ENCODE data around the gene CD48. TPM values are rescaled to one million over a fixed set of nuclear protein-coding genes. Genes with fewer than 3 reads are reported as not detected.

The CD48 gene
- total RNA-seq, 1 donor from 2014 or later: 26.3 TPM

DNA sequence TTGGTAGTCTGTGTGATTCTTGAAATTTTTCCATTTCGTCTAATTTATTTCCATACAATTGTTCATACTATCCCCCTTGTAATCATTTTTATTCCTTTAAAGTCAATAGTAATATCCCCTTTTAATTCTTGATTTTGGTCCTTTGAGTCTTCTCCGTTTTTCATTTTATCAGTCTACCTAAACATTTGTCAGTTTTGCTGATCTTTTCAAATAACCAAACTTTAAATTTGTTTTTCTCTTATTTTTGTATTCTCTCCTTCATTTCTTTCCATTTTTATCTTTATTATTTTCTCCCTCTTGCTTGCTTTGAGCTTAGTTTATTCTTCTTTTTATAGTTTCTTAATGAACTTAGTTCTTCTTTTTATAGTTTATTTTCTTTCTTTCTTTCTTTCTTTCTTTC is 43.7 kb downstream of the CD48 start:
- no peak for DNase-seq
- TF ChIP-seq CTCF (IDR thresholded peaks at IDR 0.05): no peak
- no peaks in the 10 kb centered on the region for H3K27me3 ChIP-seq (ENCODE audit: low read depth)
- no peak for ATAC-seq
- no peaks in the 10 kb centered on the region for H3K9me3 ChIP-seq
- intact Hi-C loops (cut with DNase I): no loop called here
- no peak overlapping the region for H3K4me3 ChIP-seq
- H3K36me3 ChIP-seq: no peaks in the 10 kb centered on the region
- H3K27ac ChIP-seq: no peak overlapping the region
- peaks cover 47% of the 10 kb centered on the region for H3K4me1 ChIP-seq

DNA sequence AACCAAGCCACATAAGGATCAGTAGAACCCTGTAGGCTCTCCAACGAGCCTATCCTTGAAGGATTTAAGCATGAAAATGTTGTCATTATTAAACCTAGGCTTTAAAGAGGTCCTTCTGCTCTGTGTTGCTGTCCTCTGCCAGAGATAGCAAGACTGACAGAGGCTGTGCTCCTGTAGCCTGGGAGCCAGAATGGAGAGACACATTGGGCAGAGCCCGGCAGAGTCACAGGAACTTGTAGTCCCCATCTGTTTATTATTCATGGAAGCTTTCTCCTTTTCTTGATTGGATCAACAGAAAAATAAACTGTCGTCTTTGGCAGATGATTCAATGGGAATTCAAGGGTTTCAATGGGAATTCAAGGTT is 45.6 kb downstream of the CD48 start:
- Histone ChIP-seq H3K27ac (peak overlapping the region; percentile 76), H3K27me3 (ENCODE audit: low read depth) (no peaks in the 10 kb centered on the region), H3K4me1 (peaks cover 37% of the 10 kb centered on the region), H3K4me3 (no peak overlapping the region), H3K9me3 (no peaks in the 10 kb centered on the region), H3K36me3 (no peaks in the 10 kb centered on the region)
- ATAC-seq (peak; percentile 47), DNase-seq (no peak)
- intact Hi-C loops (cut with DNase I): no loop called here
- TF ChIP-seq CTCF (IDR thresholded peaks at IDR 0.05): no peak

DNA sequence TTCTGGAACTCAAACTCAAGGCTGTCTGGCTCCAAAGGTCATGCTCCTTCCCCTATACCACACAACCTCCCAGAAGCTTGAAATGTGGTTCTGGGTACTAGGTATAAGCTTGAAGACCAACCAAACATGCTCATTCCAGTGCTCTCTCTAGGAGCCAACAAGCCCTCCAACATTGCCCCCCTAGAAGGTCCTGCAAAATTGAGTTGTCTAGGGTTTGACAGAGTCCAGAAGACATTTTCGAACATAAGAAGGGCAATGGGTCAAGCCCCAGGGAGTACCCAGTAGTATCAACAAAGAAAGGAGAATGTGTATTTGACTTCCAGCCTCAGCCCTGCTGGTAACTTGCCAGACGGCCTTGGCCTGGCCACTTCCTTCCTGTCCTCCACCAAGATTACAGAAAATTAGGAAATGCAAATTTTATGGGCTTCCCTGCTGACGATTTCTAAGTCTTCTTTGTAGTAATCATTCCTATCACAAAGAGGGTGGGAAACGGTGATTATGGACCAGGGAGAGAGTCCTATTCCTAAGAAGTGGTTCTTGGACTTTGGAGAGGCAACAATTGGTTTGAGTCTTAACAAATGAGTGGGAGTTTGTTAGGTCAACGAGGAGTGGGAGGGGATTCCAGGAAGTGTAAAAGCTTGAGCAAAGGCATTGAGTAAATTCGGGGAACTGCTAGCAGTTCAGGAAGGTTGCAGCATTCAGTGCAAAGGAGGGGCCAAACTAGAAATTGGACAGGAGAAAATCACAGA is 46.1 kb downstream of the CD48 start:
- Histone ChIP-seq H3K36me3 (no peaks in the 10 kb centered on the region), H3K4me3 (peak overlapping the region; percentile 1), H3K9me3 (no peaks in the 10 kb centered on the region), H3K27ac (peak overlapping the region; percentile 76), H3K4me1 (peaks cover 37% of the 10 kb centered on the region), H3K27me3 (ENCODE audit: low read depth) (no peaks in the 10 kb centered on the region)
- ATAC-seq (peak; percentile 86 to 89), DNase-seq (peak; percentile 84)
- no peak for TF ChIP-seq CTCF (IDR thresholded peaks at IDR 0.05)
- intact Hi-C loops (cut with DNase I): no loop called here

GRCh38 chr1:160664573-160665051 is 47.0 kb downstream of the CD48 start:
- no peaks in the 10 kb centered on the region for H3K27me3 ChIP-seq (ENCODE audit: low read depth)
- H3K27ac ChIP-seq: no peak overlapping the region
- peaks cover 37% of the 10 kb centered on the region for H3K4me1 ChIP-seq
- H3K9me3 ChIP-seq: no peaks in the 10 kb centered on the region
- TF ChIP-seq CTCF (IDR thresholded peaks at IDR 0.05): no peak
- intact Hi-C loops (cut with DNase I): no loop called here
- no peaks in the 10 kb centered on the region for H3K36me3 ChIP-seq
- DNase-seq (no peak), ATAC-seq (peak; percentile 28 to 38)
- H3K4me3 ChIP-seq: no peak overlapping the region

GRCh38 chr1:160662910-160663309 is 48.7 kb downstream of the CD48 start:
- Histone ChIP-seq H3K27ac (no peak overlapping the region), H3K36me3 (no peaks in the 10 kb centered on the region), H3K27me3 (ENCODE audit: low read depth) (no peaks in the 10 kb centered on the region), H3K4me1 (peaks cover 37% of the 10 kb centered on the region), H3K9me3 (no peaks in the 10 kb centered on the region), H3K4me3 (no peak overlapping the region)
- ATAC-seq (peak in 1 of 2 donors; percentile 35), DNase-seq (no peak)
- intact Hi-C loops (cut with DNase I): no loop called here
- no peak for TF ChIP-seq CTCF (IDR thresholded peaks at IDR 0.05)
